ENCODE results near the gene SLC39A11. TPM values are rescaled to one million over a fixed set of nuclear protein-coding genes. Genes with fewer than 3 reads are reported as not detected.

The SLC39A11 gene
- polyA plus RNA-seq, 1 donor from 2014 or later: 8.0 TPM

GRCh38 chr17:72934927-72935326 is 157.6 kb downstream of the SLC39A11 start:
- H4K20me1 ChIP-seq (ENCODE audit: insufficient read depth): no peaks in the 10 kb centered on the region
- H3K4me3 ChIP-seq (ENCODE audit: low read length): no peak overlapping the region
- no peak overlapping the region for H2AFZ ChIP-seq (ENCODE audit: low read depth, low read length)
- H3K9me3 ChIP-seq (ENCODE audit: low read length): no peaks in the 10 kb centered on the region
- no peaks in the 10 kb centered on the region for H3F3A ChIP-seq (ENCODE audit: insufficient read depth, low read length, poor library complexity, severe bottlenecking)
- no peaks in the 10 kb centered on the region for H3K36me3 ChIP-seq (ENCODE audit: insufficient read depth, low read length)
- no peak overlapping the region for H3K27ac ChIP-seq (ENCODE audit: low read length)
- H3K27me3 ChIP-seq (ENCODE audit: insufficient read depth, low read depth, low read length): no peaks in the 10 kb centered on the region
- no peaks in the 10 kb centered on the region for H3K79me2 ChIP-seq (replicated peaks; ENCODE audit: insufficient read depth, low read length)
- H3K9ac ChIP-seq (ENCODE audit: low read length): no peak overlapping the region
- no peaks in the 10 kb centered on the region for H3K9me2 ChIP-seq (ENCODE audit: insufficient read depth, low read length)
- TF ChIP-seq EP300 (conservative IDR thresholded peaks at IDR 0.05; ENCODE audit: poor library complexity, severe bottlenecking) (no peak), SMC3 (conservative IDR thresholded peaks at IDR 0.05; ENCODE audit: poor library complexity) (no peak), EZH2 (IDR thresholded peaks at IDR 0.05; ENCODE audit: borderline replicate concordance, insufficient read depth, low read length, poor library complexity, severe bottlenecking) (no peak), TAF1 (IDR thresholded peaks at IDR 0.05; ENCODE audit: low read depth) (no peak), POLR2AphosphoS5 (IDR thresholded peaks at IDR 0.05) (no peak), MXI1 (conservative IDR thresholded peaks at IDR 0.05; ENCODE audit: poor library complexity, severe bottlenecking) (no peak), CTCF (IDR thresholded peaks at IDR 0.05; ENCODE audit: poor library complexity, severe bottlenecking) (no peak), RAD21 (conservative IDR thresholded peaks at IDR 0.05) (no peak)
- TF ChIP-seq, protein P1, sequence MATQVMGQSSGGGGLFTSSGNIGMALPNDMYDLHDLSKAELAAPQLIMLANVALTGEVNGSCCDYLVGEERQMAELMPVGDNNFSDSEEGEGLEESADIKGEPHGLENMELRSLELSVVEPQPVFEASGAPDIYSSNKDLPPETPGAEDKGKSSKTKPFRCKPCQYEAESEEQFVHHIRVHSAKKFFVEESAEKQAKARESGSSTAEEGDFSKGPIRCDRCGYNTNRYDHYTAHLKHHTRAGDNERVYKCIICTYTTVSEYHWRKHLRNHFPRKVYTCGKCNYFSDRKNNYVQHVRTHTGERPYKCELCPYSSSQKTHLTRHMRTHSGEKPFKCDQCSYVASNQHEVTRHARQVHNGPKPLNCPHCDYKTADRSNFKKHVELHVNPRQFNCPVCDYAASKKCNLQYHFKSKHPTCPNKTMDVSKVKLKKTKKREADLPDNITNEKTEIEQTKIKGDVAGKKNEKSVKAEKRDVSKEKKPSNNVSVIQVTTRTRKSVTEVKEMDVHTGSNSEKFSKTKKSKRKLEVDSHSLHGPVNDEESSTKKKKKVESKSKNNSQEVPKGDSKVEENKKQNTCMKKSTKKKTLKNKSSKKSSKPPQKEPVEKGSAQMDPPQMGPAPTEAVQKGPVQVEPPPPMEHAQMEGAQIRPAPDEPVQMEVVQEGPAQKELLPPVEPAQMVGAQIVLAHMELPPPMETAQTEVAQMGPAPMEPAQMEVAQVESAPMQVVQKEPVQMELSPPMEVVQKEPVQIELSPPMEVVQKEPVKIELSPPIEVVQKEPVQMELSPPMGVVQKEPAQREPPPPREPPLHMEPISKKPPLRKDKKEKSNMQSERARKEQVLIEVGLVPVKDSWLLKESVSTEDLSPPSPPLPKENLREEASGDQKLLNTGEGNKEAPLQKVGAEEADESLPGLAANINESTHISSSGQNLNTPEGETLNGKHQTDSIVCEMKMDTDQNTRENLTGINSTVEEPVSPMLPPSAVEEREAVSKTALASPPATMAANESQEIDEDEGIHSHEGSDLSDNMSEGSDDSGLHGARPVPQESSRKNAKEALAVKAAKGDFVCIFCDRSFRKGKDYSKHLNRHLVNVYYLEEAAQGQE (IDR thresholded peaks at IDR 0.05; ENCODE audit: borderline replicate concordance): no peak
- no peak overlapping the region for H3K4me2 ChIP-seq (ENCODE audit: low read length)

DNA sequence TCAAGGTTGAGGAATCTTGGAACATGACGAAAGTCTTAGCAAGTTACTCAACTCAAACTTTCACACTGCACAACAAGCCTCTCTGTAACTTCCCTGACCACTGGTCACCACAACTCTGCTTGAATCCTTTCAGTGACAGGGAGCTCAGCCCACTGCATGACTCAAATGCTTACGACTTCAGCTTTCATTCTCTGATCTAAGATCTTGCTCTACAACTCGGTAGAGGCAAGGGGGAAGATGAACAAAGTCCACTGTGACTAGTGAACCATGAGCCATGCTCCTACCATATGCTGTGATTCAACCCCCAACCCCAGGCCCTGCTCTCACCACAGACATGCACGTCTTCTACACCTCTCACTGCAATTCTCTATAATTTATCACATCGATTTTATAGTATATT is 160.9 kb downstream of the SLC39A11 start:
- H4K20me1 ChIP-seq (ENCODE audit: insufficient read depth): no peaks in the 10 kb centered on the region
- no peaks in the 10 kb centered on the region for H3F3A ChIP-seq (ENCODE audit: insufficient read depth, low read length, poor library complexity, severe bottlenecking)

More for the DNA sequence above, 160.9 kb downstream of the SLC39A11 start:
- H3K36me3 ChIP-seq (ENCODE audit: insufficient read depth, low read length): no peaks in the 10 kb centered on the region
- no peak overlapping the region for H2AFZ ChIP-seq (ENCODE audit: low read depth, low read length)
- no peaks in the 10 kb centered on the region for H3K9me2 ChIP-seq (ENCODE audit: insufficient read depth, low read length)
- no peaks in the 10 kb centered on the region for H3K9me3 ChIP-seq (ENCODE audit: low read length)
- H3K79me2 ChIP-seq (replicated peaks; ENCODE audit: insufficient read depth, low read length): no peaks in the 10 kb centered on the region
- peak overlapping the region; percentile 12 for H3K4me3 ChIP-seq (ENCODE audit: low read length)
- no peaks in the 10 kb centered on the region for H3K27me3 ChIP-seq (ENCODE audit: insufficient read depth, low read depth, low read length)
- H3K27ac ChIP-seq (ENCODE audit: low read length): no peak overlapping the region
- TF ChIP-seq EZH2 (IDR thresholded peaks at IDR 0.05; ENCODE audit: borderline replicate concordance, insufficient read depth, low read length, poor library complexity, severe bottlenecking) (no peak), SMC3 (conservative IDR thresholded peaks at IDR 0.05; ENCODE audit: poor library complexity) (no peak), RAD21 (conservative IDR thresholded peaks at IDR 0.05) (no peak), POLR2AphosphoS5 (IDR thresholded peaks at IDR 0.05) (no peak), TAF1 (IDR thresholded peaks at IDR 0.05; ENCODE audit: low read depth) (no peak), CTCF (IDR thresholded peaks at IDR 0.05; ENCODE audit: poor library complexity, severe bottlenecking) (no peak), MXI1 (conservative IDR thresholded peaks at IDR 0.05; ENCODE audit: poor library complexity, severe bottlenecking) (no peak), EP300 (conservative IDR thresholded peaks at IDR 0.05; ENCODE audit: poor library complexity, severe bottlenecking) (no peak)
- TF ChIP-seq, protein P1 (IDR thresholded peaks at IDR 0.05; ENCODE audit: borderline replicate concordance): no peak
- H3K9ac ChIP-seq (ENCODE audit: low read length): no peak overlapping the region
- H3K4me2 ChIP-seq (ENCODE audit: low read length): no peak overlapping the region
